Mesendoderm (in vitro differentiated cells): ENCODE results near the gene JPH3.
"Not testable (repeated sequence)": the region's sequence is repeated elsewhere in the genome, so short reads cannot be mapped to it uniquely, and the experiment has no call there.

Source experiments
- DNase-seq: peaks from one replicate; pipeline ENCODE4 v3.0.0; 2013
- H2AK5ac ChIP-seq: 2 replicates; pipeline ENCODE4 v1.6.1; 2013; ENCODE audit warnings: low read length, inconsistent platforms
- H2BK120ac ChIP-seq: 2 replicates; pipeline ENCODE4 v1.6.1; 2013; ENCODE audit warnings: low read depth, mild to moderate bottlenecking, low read length, moderate library complexity, mixed read lengths
- H2BK15ac ChIP-seq: replicated peaks from 2 replicates; pipeline ENCODE4 v1.6.1; 2013; ENCODE audit warnings: low read depth, mild to moderate bottlenecking, moderate library complexity
- H2BK5ac ChIP-seq: 2 replicates; pipeline ENCODE4 v1.6.1; 2013; ENCODE audit warnings: low read length, inconsistent platforms
- H3K18ac ChIP-seq: 2 replicates; pipeline ENCODE4 v1.6.1; 2013; ENCODE audit warnings: mild to moderate bottlenecking, low read length, mixed read lengths
- H3K23ac ChIP-seq: one replicate; pipeline ENCODE4 v1.6.1; 2013; ENCODE audit warnings: low read length
- H3K27ac ChIP-seq: 2 replicates; pipeline ENCODE4 v1.5.1; 2013; ENCODE audit warnings: low read depth, mild to moderate bottlenecking, inconsistent platforms, low read length, moderate library complexity
- H3K27me3 ChIP-seq: 2 replicates; pipeline ENCODE4 v1.6.1; 2013; ENCODE audit warnings: low read length, control low read depth, mild to moderate bottlenecking, inconsistent platforms; ENCODE audit not compliant: insufficient read depth, poor library complexity
- H3K36me3 ChIP-seq: 2 replicates; pipeline ENCODE4 v1.6.1; 2013; ENCODE audit warnings: low read length, inconsistent platforms; ENCODE audit not compliant: control insufficient read depth, insufficient read depth
- H3K4ac ChIP-seq: one replicate; pipeline ENCODE4 v1.6.1; 2013; ENCODE audit warnings: low read depth, mild to moderate bottlenecking, low read length, moderate library complexity
- H3K4me1 ChIP-seq: 2 replicates; pipeline ENCODE4 v1.6.1; 2013; ENCODE audit warnings: low read depth, low read length, inconsistent platforms; ENCODE audit not compliant: control insufficient read depth
- H3K4me2 ChIP-seq: 2 replicates; pipeline ENCODE4 v1.6.1; 2013; ENCODE audit warnings: low read length
- H3K4me3 ChIP-seq: 2 replicates; pipeline ENCODE4 v1.5.1; 2013; ENCODE audit warnings: mild to moderate bottlenecking, low read length
- H3K56ac ChIP-seq: one replicate; pipeline ENCODE4 v1.6.1; 2013; ENCODE audit warnings: low read length
- H3K79me1 ChIP-seq: 2 replicates; pipeline ENCODE4 v1.6.1; 2013; ENCODE audit warnings: low read length, inconsistent platforms
- H3K79me2 ChIP-seq: 2 replicates; pipeline ENCODE4 v1.6.1; 2013; ENCODE audit warnings: mild to moderate bottlenecking, low read length; ENCODE audit not compliant: control insufficient read depth, insufficient read depth
- H3K9ac ChIP-seq: 2 replicates; pipeline ENCODE4 v1.6.1; 2013; ENCODE audit warnings: low read length, inconsistent platforms
- H4K5ac ChIP-seq: one replicate; pipeline ENCODE4 v1.6.1; 2013; ENCODE audit warnings: low read length
- H4K8ac ChIP-seq: one replicate; pipeline ENCODE4 v1.6.1; 2013; ENCODE audit warnings: low read depth, mild to moderate bottlenecking, control low read depth, low read length, moderate library complexity
- WGBS: extraction: QIAGEN DNeasy Blood & Tissue Kit; methylation state at CpG from one replicate; pipeline ENCODE4 v1.1.7; 2013; ENCODE audit warnings: low lambda C conversion rate, missing lambda C conversion rate; ENCODE audit not compliant: insufficient coverage; ENCODE audit errors: extremely low coverage; 5-methylcytosine and 5-hydroxymethylcytosine counted together

The JPH3 gene

GRCh38 chr16:87681051-87681602 lies 78.8 kb downstream of the JPH3 start:
- DNase-seq, H3K36me3 ChIP-seq, H4K8ac ChIP-seq, H3K79me2 ChIP-seq, H2BK120ac ChIP-seq, H3K4me3 ChIP-seq, H3K4ac ChIP-seq, H3K27me3 ChIP-seq, H3K9ac ChIP-seq, H3K4me1 ChIP-seq, H2AK5ac ChIP-seq, H3K18ac ChIP-seq, H4K5ac ChIP-seq, H3K4me2 ChIP-seq, H3K27ac ChIP-seq, H3K23ac ChIP-seq, H3K79me1 ChIP-seq, H3K56ac ChIP-seq, H2BK5ac ChIP-seq, H2BK15ac ChIP-seq: not testable (repeated sequence)
- WGBS = no CpG with 5 or more reads among the region's 60 CpGs

GRCh38 chr16:87681981-87682570 lies 79.8 kb downstream of the JPH3 start:
- H3K36me3 ChIP-seq = no peaks in the 10 kb centered on the region
- no peak overlapping the region for H2BK120ac ChIP-seq
- H2AK5ac ChIP-seq = no peak overlapping the region
- no peak overlapping the region for H2BK5ac ChIP-seq
- no peak overlapping the region for H3K9ac ChIP-seq
- H3K79me1 ChIP-seq = no peaks in the 10 kb centered on the region
- H3K79me2 ChIP-seq = no peaks in the 10 kb centered on the region
- H3K4ac ChIP-seq = no peak overlapping the region
- no peaks in the 10 kb centered on the region for H3K27me3 ChIP-seq
- no peak overlapping the region for H2BK15ac ChIP-seq
- H3K56ac ChIP-seq = no peak overlapping the region
- H3K4me2 ChIP-seq = no peak overlapping the region
- H3K4me1 ChIP-seq = no peaks in the 10 kb centered on the region
- WGBS = no CpG with 5 or more reads among the region's 9 CpGs
- no peak overlapping the region for H3K27ac ChIP-seq
- no peak overlapping the region for H3K23ac ChIP-seq
- H3K18ac ChIP-seq = no peak overlapping the region
- H4K5ac ChIP-seq = no peak overlapping the region
- peak; percentile 47 for DNase-seq
- H3K4me3 ChIP-seq = no peak overlapping the region
- H4K8ac ChIP-seq = no peak overlapping the region

GRCh38 chr16:87682852-87683399 lies 80.6 kb downstream of the JPH3 start:
- Histone ChIP-seq H3K9ac (no peak overlapping the region), H4K5ac (no peak overlapping the region), H3K18ac (no peak overlapping the region), H3K4me3 (no peak overlapping the region), H3K79me2 (no peaks in the 10 kb centered on the region), H2BK5ac (no peak overlapping the region), H3K23ac (no peak overlapping the region), H3K27me3 (no peaks in the 10 kb centered on the region), H3K36me3 (no peaks in the 10 kb centered on the region), H3K4me1 (no peaks in the 10 kb centered on the region), H4K8ac (no peak overlapping the region), H3K56ac (no peak overlapping the region), H2BK15ac (no peak overlapping the region), H2AK5ac (no peak overlapping the region), H3K4ac (no peak overlapping the region), H3K4me2 (no peak overlapping the region), H3K79me1 (no peaks in the 10 kb centered on the region), H3K27ac (no peak overlapping the region), H2BK120ac (no peak overlapping the region)
- no CpG with 5 or more reads among the region's 18 CpGs for WGBS
- DNase-seq = no peak

GRCh38 chr16:87684106-87684677 lies 81.9 kb downstream of the JPH3 start:
- H3K27me3 ChIP-seq = no peaks in the 10 kb centered on the region
- no peak overlapping the region for H3K56ac ChIP-seq
- no peak overlapping the region for H3K4me2 ChIP-seq
- H3K4me3 ChIP-seq = no peak overlapping the region
- H3K36me3 ChIP-seq = no peaks in the 10 kb centered on the region
- no peak overlapping the region for H2BK120ac ChIP-seq
- H2BK15ac ChIP-seq = no peak overlapping the region
- no peaks in the 10 kb centered on the region for H3K4me1 ChIP-seq
- H2AK5ac ChIP-seq = no peak overlapping the region
- H4K8ac ChIP-seq = no peak overlapping the region
- no peak overlapping the region for H3K4ac ChIP-seq
- no peak overlapping the region for H3K27ac ChIP-seq
- no peak overlapping the region for H4K5ac ChIP-seq
- H3K18ac ChIP-seq = no peak overlapping the region
- no peak overlapping the region for H3K9ac ChIP-seq
- no peaks in the 10 kb centered on the region for H3K79me1 ChIP-seq
- WGBS = no CpG with 5 or more reads among the region's 24 CpGs
- no peak for DNase-seq
- H3K23ac ChIP-seq = no peak overlapping the region
- no peak overlapping the region for H2BK5ac ChIP-seq
- no peaks in the 10 kb centered on the region for H3K79me2 ChIP-seq

GRCh38 chr16:87684711-87685404 lies 82.5 kb downstream of the JPH3 start:
- no peaks in the 10 kb centered on the region for H3K79me1 ChIP-seq
- no peak overlapping the region for H3K27ac ChIP-seq
- no peak overlapping the region for H3K4me3 ChIP-seq
- no peaks in the 10 kb centered on the region for H3K27me3 ChIP-seq
- H4K8ac ChIP-seq = no peak overlapping the region
- H3K23ac ChIP-seq = no peak overlapping the region
- DNase-seq = no peak
- H3K9ac ChIP-seq = no peak overlapping the region
- H3K56ac ChIP-seq = no peak overlapping the region
- no peaks in the 10 kb centered on the region for H3K79me2 ChIP-seq
- no peak overlapping the region for H2BK15ac ChIP-seq
- no peaks in the 10 kb centered on the region for H3K36me3 ChIP-seq
- no peak overlapping the region for H3K4ac ChIP-seq
- H2BK120ac ChIP-seq = no peak overlapping the region
- no CpG with 5 or more reads among the region's 35 CpGs for WGBS
- H3K4me2 ChIP-seq = no peak overlapping the region
- no peak overlapping the region for H3K18ac ChIP-seq
- no peaks in the 10 kb centered on the region for H3K4me1 ChIP-seq
- H2AK5ac ChIP-seq = no peak overlapping the region
- H4K5ac ChIP-seq = no peak overlapping the region
- H2BK5ac ChIP-seq = no peak overlapping the region
